ENCODE data around the gene CEPT1.

Gene CEPT1

DNA sequence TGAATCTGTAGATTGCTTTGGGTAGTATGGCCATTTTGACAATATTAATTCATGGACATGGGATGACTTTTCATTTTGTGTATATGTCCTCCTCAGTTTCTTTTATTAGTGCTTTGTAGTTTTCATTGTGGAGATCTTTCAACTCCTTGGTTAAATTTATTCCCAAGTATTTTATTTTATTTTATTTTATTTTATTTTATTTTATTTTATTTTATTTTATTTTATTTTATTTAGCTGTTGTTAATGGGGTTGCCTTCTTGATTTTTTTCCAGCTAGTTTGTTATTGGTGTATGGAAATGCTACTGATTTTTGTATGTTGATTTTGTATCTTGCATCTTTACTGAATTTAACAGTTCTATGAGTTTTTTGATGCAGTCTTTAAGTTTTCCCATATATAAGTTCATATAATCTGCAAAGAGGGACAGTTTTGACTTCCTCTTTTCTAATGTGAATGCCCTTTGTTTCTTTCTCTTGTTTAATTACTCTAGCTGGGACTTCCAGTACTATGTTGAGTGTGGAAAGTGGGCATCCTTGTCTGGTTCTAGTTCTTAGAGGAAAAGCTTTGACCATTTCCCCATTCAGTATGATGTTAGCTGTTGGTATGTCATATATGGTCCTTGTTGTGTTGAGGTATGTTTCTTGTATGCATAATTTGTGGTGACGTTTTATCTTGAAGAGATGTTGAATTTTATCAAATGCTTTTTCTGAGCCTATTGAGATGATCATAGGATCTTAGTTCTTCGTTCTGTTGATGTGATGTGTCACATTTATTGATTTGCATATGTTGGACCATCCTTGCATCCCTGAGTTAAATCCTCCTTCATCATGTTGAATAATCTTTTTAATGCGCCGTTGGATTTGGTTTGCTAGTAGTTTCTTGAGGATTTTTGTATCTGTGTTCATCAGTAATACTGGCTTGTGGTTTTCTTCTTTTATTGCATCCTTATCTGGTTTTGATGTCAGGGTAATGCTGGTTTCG is 14.3 kb downstream of the CEPT1 start:
- Histone ChIP-seq H3K36me3 (ENCODE audit: control insufficient read depth, insufficient read depth, low read length) (no peaks in the 10 kb centered on the region), H3K4me1 (ENCODE audit: control insufficient read depth, insufficient read depth, low read length) (no peaks in the 10 kb centered on the region), H3K9ac (ENCODE audit: low read length) (no peak overlapping the region), H3K27me3 (ENCODE audit: control insufficient read depth, insufficient read depth, low read length) (no peaks in the 10 kb centered on the region), H3K9me3 (ENCODE audit: control insufficient read depth, low read length) (no peaks in the 10 kb centered on the region), H3K4me3 (ENCODE audit: low read length) (no peak overlapping the region)

DNA sequence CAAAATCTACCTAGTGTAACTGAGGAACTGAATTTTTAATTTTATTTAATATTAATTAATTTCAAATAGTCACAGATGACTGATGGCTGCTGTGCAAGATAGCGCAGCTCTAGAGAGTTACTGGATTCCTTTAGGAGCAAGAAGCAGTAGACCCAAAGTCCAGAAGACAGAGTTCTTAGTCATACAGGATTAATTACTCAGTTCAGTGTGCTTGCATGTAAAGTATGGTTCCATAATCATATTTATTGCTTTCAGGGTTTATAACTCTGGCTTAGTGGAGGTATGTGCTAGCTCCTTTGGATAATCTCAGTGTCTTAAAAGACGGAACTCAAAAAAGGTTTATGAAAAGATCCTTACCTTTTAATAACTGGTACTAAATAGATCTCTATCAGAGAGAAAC is 17.4 kb downstream of the CEPT1 start:
- Histone ChIP-seq H3K9ac (ENCODE audit: low read length) (no peak overlapping the region), H3K4me1 (ENCODE audit: control insufficient read depth, insufficient read depth, low read length) (no peaks in the 10 kb centered on the region), H3K36me3 (ENCODE audit: control insufficient read depth, insufficient read depth, low read length) (no peaks in the 10 kb centered on the region), H3K27me3 (ENCODE audit: control insufficient read depth, insufficient read depth, low read length) (no peaks in the 10 kb centered on the region), H3K9me3 (ENCODE audit: control insufficient read depth, low read length) (no peaks in the 10 kb centered on the region), H3K4me3 (ENCODE audit: low read length) (no peak overlapping the region)

DNA sequence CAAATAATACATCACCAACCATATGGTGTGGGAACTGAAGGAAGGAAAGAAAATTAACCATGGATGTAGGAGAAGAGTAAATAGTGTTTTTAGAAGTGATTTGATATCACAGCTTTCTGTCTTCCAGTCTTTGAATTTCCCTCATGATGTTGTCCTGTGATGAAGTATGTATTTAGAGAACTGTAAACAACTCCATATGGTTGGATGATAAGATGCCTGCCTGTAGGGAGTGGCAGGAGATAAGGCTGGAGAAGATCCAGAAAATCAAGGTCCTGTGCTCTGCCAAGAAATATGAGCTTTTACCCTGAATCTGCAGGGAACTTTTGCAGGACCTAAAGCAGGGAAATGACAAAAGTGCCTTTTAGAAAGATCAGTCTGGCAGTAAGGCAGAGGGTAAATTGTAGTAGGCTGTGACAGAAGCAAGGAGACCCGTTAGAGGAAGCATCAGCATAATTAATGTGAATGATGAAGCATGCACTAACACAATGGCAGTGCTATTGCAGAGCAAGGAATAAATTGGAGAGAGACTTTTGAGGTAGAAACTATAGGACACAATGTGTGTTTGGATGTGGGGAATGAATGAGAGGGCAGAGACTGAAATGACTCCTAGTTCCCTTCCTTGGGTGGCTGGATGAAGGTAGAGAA is 21.9 kb downstream of the CEPT1 start:
- H3K27me3 ChIP-seq (ENCODE audit: control insufficient read depth, insufficient read depth, low read length): no peaks in the 10 kb centered on the region
- no peaks in the 10 kb centered on the region for H3K9me3 ChIP-seq (ENCODE audit: control insufficient read depth, low read length)
- H3K36me3 ChIP-seq (ENCODE audit: control insufficient read depth, insufficient read depth, low read length): no peaks in the 10 kb centered on the region
- no peak overlapping the region for H3K9ac ChIP-seq (ENCODE audit: low read length)
- no peaks in the 10 kb centered on the region for H3K4me1 ChIP-seq (ENCODE audit: control insufficient read depth, insufficient read depth, low read length)
- H3K4me3 ChIP-seq (ENCODE audit: low read length): no peak overlapping the region

DNA sequence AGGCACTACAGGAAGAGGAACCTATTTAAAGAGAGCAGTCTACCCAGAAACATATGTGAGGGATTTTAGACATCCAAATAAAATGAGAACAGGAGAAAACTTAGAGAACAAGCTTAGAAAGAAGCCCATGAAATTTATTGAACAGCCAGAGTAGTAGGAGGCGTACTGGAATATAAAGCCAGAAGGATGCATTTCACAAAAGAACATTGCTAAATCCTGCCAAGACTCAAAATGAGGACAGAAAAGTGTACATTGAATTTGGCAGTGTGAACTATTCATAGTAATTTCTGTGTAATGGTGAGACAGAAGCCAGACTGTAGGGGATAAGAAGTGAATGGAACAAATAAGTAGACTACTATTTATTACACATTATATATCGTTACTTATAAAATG is 22.5 kb downstream of the CEPT1 start:
- Histone ChIP-seq H3K4me1 (ENCODE audit: control insufficient read depth, insufficient read depth, low read length) (no peaks in the 10 kb centered on the region), H3K36me3 (ENCODE audit: control insufficient read depth, insufficient read depth, low read length) (no peaks in the 10 kb centered on the region), H3K9ac (ENCODE audit: low read length) (no peak overlapping the region), H3K4me3 (ENCODE audit: low read length) (no peak overlapping the region), H3K9me3 (ENCODE audit: control insufficient read depth, low read length) (no peaks in the 10 kb centered on the region), H3K27me3 (ENCODE audit: control insufficient read depth, insufficient read depth, low read length) (no peaks in the 10 kb centered on the region)

DNA sequence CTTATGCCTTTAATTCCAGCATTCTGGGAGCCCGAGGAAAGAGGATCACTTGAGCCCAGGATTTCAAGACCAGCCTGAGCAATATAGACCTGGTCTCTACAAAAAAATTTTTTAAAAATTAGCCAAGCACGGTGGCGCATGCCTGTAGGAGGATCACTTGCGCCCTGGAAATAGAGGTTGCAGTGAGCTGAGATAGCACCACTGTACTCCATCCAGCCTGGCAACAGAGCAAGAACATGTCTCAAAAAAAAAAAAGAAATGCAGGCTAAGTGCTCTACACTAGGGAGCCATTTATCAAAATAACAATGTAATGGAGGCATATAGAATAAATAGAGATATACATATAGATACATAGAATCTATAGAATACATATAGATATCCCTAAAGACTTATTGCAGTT is 23.3 kb downstream of the CEPT1 start:
- H3K36me3 ChIP-seq (ENCODE audit: control insufficient read depth, insufficient read depth, low read length): no peaks in the 10 kb centered on the region
- no peak overlapping the region for H3K4me3 ChIP-seq (ENCODE audit: low read length)
- H3K4me1 ChIP-seq (ENCODE audit: control insufficient read depth, insufficient read depth, low read length): no peaks in the 10 kb centered on the region

DNA sequence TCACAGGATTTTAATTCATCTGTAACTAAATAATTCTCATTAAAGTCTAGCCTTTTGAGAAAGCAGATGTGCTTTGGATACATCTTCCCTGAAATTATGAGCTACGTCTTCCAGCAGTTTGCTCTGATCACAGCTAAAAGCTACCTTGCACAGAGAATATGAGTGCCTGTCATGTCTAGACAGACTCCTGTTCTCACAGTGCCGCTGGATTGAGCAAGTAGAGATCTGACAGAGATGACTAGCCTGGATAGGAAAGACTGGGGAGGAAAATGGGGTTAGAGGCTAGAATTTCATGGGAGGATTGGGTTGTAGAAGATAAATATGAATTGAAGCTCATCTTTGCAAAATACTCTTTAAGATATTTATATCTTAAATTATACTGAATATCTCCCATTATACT is 24.1 kb downstream of the CEPT1 start:
- H3K9me3 ChIP-seq (ENCODE audit: control insufficient read depth, low read length): no peaks in the 10 kb centered on the region
- no peaks in the 10 kb centered on the region for H3K36me3 ChIP-seq (ENCODE audit: control insufficient read depth, insufficient read depth, low read length)
- H3K4me3 ChIP-seq (ENCODE audit: low read length): no peak overlapping the region
- no peaks in the 10 kb centered on the region for H3K27me3 ChIP-seq (ENCODE audit: control insufficient read depth, insufficient read depth, low read length)
- H3K9ac ChIP-seq (ENCODE audit: low read length): no peak overlapping the region
- H3K4me1 ChIP-seq (ENCODE audit: control insufficient read depth, insufficient read depth, low read length): peaks cover 7% of the 10 kb centered on the region

More for the DNA sequence above, 23.3 kb downstream of the CEPT1 start:
- Histone ChIP-seq H3K27me3 (ENCODE audit: control insufficient read depth, insufficient read depth, low read length) (no peaks in the 10 kb centered on the region), H3K9ac (ENCODE audit: low read length) (no peak overlapping the region), H3K9me3 (ENCODE audit: control insufficient read depth, low read length) (no peaks in the 10 kb centered on the region)

DNA sequence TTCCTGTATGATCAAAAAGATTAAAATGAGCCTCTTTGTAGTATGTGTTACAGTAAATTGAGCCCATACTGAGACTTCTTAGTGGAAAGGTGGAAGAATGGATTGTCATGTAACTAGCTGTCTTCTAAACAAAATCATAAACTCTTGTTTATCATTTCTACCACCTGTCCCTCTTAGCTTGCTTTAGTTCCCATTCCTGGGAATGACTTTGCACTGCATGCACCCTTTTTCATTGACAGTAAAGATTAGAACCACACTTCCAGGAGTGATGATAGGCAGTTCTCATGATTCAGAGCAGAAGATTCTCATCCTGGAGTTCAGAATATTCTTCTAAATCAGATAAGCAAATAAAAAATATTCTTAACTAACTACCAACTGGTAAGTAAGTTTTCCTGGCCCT is 32.4 kb downstream of the CEPT1 start:
- Histone ChIP-seq H3K9me3 (ENCODE audit: control insufficient read depth, low read length) (no peaks in the 10 kb centered on the region), H3K36me3 (ENCODE audit: control insufficient read depth, insufficient read depth, low read length) (no peaks in the 10 kb centered on the region), H3K4me3 (ENCODE audit: low read length) (no peak overlapping the region), H3K4me1 (ENCODE audit: control insufficient read depth, insufficient read depth, low read length) (peaks cover 7% of the 10 kb centered on the region), H3K27me3 (ENCODE audit: control insufficient read depth, insufficient read depth, low read length) (no peaks in the 10 kb centered on the region), H3K9ac (ENCODE audit: low read length) (no peak overlapping the region)

DNA sequence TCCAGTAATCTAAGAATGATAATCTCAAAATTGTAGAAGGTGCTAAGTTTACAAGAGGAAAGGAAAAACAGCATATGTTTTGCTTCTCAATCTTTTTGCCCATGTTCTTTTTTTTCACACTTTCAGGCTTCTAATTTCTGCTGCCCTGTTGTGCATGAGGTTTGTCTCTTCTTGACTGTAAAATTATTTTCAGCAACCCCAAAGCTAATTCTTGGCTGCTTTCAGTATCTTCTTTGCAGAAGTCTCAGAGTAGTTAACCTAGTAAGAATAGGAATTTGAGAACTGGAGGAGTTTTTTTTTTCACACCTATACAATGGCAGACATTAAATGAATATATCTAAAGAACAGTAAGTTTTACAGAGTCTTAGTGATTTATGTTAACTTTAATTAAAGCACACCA is 34.0 kb downstream of the CEPT1 start:
- H3K4me1 ChIP-seq (ENCODE audit: control insufficient read depth, insufficient read depth, low read length): no peaks in the 10 kb centered on the region
- H3K36me3 ChIP-seq (ENCODE audit: control insufficient read depth, insufficient read depth, low read length): no peaks in the 10 kb centered on the region
- no peak overlapping the region for H3K4me3 ChIP-seq (ENCODE audit: low read length)
- H3K9me3 ChIP-seq (ENCODE audit: control insufficient read depth, low read length): no peaks in the 10 kb centered on the region
- no peaks in the 10 kb centered on the region for H3K27me3 ChIP-seq (ENCODE audit: control insufficient read depth, insufficient read depth, low read length)
- no peak overlapping the region for H3K9ac ChIP-seq (ENCODE audit: low read length)

DNA sequence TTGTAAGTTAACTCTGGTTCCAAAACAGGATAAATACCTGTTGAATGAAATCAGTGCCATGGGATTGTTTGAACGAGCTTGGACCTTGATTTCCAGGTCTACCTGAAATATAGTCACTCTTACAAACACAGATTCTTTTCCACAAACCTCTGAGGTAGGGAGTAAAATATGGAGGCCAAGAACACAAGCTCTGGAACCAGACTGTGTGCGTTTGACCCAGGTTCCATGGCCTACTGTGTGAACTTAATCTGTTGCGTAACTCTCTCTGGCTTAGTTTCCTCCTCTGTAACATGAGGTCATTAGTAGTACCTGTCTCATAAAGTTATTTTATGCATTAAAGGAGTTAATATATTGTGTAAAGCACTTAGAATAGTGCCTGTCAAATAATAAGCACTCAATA is 35.3 kb downstream of the CEPT1 start:
- Histone ChIP-seq H3K27me3 (ENCODE audit: control insufficient read depth, insufficient read depth, low read length) (no peaks in the 10 kb centered on the region), H3K9me3 (ENCODE audit: control insufficient read depth, low read length) (no peaks in the 10 kb centered on the region), H3K9ac (ENCODE audit: low read length) (no peak overlapping the region), H3K4me1 (ENCODE audit: control insufficient read depth, insufficient read depth, low read length) (no peaks in the 10 kb centered on the region), H3K36me3 (ENCODE audit: control insufficient read depth, insufficient read depth, low read length) (no peaks in the 10 kb centered on the region), H3K4me3 (ENCODE audit: low read length) (no peak overlapping the region)

DNA sequence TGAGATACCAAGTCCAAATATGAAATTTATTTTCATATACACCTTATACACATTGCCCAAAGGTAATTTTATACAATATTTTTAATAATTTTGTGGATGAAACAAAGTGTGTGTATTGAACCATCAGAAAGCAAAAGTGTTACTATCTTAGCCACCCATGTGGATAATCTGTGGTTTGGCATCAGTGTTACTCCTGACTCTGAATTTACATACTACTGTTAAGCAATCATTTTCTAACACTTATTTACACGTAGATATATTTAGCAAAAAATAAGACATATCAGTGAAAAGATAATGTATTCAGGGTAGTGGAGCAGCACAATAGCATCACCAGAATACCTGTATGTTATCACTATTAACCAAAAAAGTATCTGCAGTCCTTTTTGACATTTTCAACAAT is 36.7 kb downstream of the CEPT1 start:
- no peaks in the 10 kb centered on the region for H3K36me3 ChIP-seq (ENCODE audit: control insufficient read depth, insufficient read depth, low read length)

DNA sequence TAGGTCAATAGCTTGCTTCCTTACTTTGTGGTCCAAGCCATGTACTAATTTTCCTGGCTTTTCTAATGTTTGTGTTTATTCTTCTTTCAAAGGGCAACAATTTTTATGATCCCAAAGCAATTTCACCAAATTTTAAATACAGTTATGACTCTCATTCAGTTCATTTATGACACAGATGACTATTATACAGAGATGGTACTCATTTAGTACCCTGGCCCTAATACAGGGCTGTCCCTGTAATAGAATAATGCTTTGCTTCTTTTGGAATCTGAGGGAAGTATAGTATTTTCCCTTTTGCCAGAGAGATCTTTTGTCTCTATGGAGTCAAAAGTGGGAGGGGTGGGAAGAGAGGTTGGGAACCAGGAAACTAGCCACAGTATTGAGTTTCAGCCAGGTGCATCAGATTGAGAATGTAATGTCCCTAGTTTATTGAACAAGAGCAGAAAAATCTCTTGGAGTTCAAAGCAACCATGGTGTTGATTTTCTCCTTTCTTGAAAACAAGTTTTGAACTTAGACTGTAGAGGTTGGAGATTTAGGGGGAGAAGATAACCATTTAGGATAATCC is 40.0 kb downstream of the CEPT1 start:
- H3K27me3 ChIP-seq (ENCODE audit: control insufficient read depth, insufficient read depth, low read length): no peaks in the 10 kb centered on the region

More for the DNA sequence above, 36.7 kb downstream of the CEPT1 start:
- Histone ChIP-seq H3K27me3 (ENCODE audit: control insufficient read depth, insufficient read depth, low read length) (no peaks in the 10 kb centered on the region), H3K9me3 (ENCODE audit: control insufficient read depth, low read length) (no peaks in the 10 kb centered on the region), H3K4me1 (ENCODE audit: control insufficient read depth, insufficient read depth, low read length) (no peaks in the 10 kb centered on the region), H3K9ac (ENCODE audit: low read length) (no peak overlapping the region), H3K4me3 (ENCODE audit: low read length) (no peak overlapping the region)

DNA sequence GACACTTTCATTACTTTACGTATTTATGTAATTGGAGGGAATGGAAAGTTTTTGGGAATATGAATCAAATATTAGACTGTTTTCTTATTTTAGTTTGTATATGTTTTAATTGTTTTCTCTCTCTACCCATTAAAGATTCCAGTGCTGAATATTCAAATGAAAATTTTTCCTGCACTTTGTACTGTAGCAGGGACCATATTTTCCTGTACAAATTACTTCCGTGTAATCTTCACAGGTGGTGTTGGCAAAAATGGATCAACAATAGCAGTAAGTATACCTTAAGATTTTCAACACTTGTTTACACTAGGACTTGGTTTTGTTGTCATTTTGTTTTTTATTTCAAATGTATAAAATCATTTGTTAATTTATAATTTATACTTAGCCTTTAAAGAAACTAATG is 42.0 kb downstream of the CEPT1 start:
- no peak overlapping the region for H3K4me3 ChIP-seq (ENCODE audit: low read length)
- H3K36me3 ChIP-seq (ENCODE audit: control insufficient read depth, insufficient read depth, low read length): peaks cover under 1% of the 10 kb centered on the region
- no peaks in the 10 kb centered on the region for H3K27me3 ChIP-seq (ENCODE audit: control insufficient read depth, insufficient read depth, low read length)
- H3K9ac ChIP-seq (ENCODE audit: low read length): no peak overlapping the region
- no peaks in the 10 kb centered on the region for H3K4me1 ChIP-seq (ENCODE audit: control insufficient read depth, insufficient read depth, low read length)
- H3K9me3 ChIP-seq (ENCODE audit: control insufficient read depth, low read length): no peaks in the 10 kb centered on the region

More for the DNA sequence above, 40.0 kb downstream of the CEPT1 start:
- Histone ChIP-seq H3K4me1 (ENCODE audit: control insufficient read depth, insufficient read depth, low read length) (no peaks in the 10 kb centered on the region), H3K4me3 (ENCODE audit: low read length) (no peak overlapping the region), H3K9ac (ENCODE audit: low read length) (no peak overlapping the region), H3K36me3 (ENCODE audit: control insufficient read depth, insufficient read depth, low read length) (no peaks in the 10 kb centered on the region), H3K9me3 (ENCODE audit: control insufficient read depth, low read length) (no peaks in the 10 kb centered on the region)
